GM18519 (cell line): ENCODE measurements around the gene KDM4B.
"Not testable (repeated sequence)": the region's sequence is repeated elsewhere in the genome, so short reads cannot be mapped to it uniquely, and the experiment has no call there.

Experiments
- ATAC-seq: cut with Tn5 transposase; IDR thresholded peaks from one replicate; pipeline ENCODE4 v1.9.1; 2021; ENCODE audit warnings: mild to moderate bottlenecking, moderate library complexity; ENCODE audit not compliant: unreplicated experiment, low FRiP score

The KDM4B gene

DNA sequence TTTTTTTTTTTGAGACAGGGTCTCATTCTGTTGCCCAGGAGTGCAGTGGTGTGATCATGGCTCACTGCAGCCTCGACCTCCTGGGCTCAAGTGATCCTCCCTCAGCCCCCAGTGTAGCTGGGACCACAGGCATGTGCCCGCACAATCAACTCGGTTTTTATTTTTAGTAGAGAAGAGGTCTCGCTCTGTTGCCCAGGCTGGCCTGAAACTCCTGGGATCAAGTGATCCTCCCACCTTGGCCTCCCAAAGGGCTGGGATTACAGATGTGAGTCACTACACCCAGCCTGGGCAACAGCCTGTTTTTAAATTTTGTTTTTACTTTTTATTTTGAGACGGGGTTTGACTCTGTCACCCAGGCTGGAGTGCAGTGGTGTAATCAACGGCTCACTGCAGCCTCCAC is 2.3 kb upstream of the KDM4B start:
- ATAC-seq, result no peak

DNA sequence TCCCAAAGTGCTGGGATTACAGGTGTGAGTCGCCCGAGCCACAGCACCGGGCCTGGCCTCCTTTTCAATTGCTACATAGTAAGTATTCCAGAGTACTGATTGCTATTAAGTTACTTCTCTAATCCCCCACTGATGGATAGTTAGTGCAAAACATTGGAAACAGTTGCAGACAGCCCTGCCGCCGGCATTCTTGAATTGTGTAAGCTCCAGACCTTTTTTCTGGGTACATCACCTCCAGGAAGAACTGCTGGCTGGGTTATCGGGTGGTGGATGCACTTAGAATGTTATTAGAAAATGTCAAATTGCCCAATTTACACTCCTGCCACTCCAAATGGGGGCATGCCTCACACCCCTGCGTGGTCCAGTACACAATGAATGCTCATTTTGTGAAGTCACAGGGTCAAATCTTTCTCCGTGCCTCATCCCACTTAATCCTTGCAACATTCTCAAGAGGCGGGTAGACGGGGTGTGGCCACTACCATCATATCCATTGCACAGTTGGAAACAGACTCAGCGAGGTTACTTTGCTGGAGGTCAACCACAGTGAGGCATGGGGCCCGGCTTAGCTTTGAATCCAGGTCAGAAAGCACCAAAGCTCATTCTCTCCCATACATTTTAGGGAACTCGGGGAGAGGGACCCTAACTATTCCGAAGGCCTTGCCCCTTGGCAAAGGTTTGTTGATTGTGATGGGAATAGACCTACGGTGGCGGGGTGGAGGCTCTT is 1.0 kb upstream of the KDM4B start:
- no peak for ATAC-seq

DNA sequence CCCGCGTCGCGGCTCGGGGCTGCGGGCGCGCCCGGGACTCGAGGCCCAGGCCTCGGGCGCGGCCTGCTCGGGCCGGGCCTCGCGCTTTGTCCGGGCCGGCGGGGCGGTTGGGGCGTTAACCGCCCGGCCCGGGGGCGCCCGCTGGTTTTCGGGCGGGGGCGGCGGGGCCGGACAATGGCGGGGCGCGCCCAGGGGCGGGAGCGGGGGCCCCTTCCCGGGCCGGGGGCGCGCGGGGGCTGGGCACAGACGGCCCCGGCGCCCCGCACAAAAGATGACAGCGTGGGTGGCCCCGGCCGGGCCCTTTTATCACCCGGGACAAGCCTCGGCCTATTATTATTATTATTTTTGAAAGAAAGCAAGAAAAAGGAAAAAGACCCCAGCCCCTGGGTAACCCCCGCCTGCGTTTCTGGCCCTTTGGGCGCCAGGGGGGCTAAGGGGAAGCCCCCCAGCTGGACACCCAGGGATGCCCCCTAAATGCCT is 419 bp downstream of the KDM4B start:
- ATAC-seq, result no peak

DNA sequence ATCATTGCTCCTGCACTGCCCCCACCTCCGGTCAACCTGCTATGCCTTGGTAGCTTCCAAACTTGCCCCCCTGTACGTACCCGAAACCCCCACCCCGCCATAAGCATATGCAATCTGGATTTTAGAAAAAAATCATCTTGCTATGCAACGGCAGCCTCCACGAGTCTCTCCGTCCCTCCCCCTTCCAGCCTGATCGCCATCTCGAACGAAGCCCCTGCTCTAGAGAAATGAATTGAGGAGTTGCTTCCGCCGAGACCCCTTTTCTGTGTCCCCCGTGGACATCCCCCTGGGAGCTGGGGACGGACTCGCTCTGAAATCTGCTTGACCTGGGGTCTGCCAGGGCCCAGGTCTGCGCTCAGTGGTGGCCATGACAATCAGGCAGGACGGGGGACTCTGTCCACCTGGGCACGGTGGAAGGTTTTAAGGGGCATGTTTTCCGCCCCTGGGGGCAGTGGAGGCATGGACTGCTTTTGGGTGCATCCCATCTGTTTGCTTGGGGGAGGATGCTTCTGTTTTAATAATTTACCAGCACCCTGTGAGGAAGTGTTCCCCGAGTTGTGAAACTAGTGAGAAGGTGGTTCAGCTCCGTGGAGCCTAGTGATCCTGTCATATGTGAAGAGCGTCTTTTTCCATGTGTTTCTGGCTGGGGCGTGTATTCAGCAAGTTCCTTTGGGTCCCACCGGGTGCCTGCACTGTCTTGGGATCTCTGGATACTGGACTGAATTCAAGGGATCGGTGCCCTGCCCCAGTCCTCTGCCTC is 1.0 kb downstream of the KDM4B start:
- ATAC-seq, result no peak

DNA sequence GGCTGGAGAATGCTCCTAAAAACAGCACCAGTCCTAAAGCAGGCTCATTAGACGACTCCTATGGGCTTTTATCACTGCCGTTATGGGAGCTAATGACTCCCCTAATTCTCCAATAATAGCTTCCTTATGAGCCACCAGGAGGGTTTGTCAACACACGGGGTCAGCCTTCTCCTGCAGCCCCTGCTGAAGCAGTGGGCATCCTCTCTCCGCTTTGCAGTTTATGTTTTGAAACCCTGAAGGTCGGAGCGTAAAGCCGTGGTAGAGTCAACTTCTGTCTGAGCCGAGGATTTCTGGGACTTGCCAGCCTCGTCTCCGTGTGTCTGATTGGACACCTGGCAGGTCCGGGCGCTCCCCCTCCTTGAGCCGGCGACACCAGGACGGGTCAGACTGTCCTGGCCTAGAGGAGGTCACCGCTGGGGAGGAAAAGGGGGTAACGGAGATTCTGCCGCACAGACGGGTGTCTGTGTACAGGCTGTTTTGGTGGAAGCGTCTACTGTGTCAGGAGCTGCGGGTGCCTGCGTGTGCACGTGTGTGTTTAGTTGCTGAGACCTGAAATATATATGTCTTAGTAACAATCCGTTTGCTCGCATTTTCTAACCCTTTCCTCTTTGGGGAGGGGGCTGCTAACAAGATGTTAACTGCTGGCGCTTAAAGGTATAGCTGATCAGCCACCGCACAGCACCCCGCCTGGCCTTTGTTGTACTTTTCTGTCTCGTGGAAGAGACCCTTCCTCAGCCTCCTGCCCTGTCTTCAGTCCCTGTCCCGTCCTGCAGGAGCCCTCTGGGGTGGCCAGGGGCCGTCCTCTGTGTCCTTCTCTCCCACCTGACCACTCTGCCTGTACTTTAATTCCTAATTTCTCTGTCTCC is 1.9 kb downstream of the KDM4B start:
- no peak for ATAC-seq

DNA sequence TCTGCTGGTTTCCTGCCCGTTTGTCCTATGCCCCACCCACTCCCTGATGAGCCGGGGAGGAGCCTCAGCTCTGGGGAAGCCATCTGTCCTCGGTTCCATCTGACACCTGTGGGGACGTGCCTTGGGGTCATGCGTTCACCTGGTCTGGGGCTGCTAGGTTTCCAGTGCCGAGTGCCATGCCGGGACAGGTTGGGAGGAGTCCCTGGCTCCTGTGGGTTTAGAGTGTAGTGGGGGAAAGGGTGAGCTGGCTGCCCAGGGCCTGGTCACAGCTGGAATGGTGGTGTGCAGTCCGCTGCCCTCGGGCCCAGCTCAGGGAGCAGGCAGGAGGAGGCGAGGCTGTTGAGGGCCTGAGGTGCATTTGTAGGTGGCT is 2.5 kb downstream of the KDM4B start:
- no peak for ATAC-seq

DNA sequence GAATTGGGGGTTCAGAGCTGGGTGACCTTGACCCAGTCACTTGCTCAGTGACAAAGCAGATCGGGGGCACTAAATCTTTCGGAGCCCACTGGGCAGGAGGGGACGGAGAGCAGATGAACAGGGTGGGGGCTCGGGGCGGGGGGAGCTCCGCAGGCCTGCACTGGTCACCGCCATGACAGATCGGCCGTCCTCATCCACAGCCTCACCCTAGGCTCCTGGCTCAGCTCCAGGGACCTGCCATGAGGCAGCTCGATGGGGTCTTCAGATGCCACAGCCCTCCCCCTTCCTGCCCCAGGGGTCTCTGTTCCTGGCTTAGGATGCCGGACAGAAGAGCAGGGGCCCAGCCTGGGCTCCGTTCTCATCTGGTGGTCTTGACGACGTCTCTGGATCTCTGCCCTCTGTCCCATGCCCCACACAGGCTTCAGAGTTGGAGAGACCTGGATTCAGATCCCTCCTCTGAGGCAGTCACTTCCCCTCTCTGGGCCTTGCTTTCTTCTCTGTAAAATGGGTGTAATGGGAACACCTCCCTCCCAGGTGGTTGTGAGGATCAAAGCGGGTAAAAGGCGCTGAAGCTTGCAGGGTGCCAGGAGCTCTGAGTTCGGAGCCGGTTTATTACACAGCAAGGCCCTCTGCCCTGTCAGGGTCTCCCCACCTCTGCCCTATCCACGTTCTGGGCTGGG is 3.0 kb downstream of the KDM4B start:
- ATAC-seq, result no peak

DNA sequence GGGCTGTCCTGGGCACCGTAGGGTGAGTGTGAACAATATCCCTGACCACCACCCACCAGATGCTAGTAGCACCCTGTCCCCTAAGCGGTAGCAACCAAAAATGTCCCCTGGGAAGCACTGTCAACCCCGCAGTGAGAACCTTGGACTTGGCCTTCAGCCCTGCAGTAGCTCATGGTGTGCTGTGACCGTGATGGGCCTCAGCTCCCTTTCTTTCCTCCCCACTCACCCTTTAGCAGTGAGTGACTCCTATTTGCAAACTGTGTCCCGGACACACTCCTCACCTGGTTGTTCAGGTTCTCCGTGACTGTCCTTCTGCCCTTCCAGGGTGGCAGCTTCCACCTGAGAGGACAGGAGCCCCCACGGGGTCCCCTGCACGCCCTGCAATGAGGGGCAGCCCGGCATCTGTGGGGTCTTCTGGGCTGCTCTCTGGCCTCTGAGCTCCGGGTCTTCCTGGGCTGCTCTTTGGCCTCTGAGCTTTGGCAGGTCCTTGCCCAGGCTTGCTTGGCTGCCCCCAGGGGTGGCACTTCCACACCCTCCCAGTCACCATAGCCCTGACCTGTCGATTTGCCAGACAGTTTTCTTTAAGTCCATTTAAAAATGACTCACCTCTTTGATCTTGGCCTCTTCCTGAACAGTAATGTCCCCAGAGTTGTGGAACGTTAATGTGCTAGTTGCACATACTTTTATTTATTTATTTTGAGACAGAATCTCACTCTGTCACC is 3.8 kb downstream of the KDM4B start:
- no peak for ATAC-seq

DNA sequence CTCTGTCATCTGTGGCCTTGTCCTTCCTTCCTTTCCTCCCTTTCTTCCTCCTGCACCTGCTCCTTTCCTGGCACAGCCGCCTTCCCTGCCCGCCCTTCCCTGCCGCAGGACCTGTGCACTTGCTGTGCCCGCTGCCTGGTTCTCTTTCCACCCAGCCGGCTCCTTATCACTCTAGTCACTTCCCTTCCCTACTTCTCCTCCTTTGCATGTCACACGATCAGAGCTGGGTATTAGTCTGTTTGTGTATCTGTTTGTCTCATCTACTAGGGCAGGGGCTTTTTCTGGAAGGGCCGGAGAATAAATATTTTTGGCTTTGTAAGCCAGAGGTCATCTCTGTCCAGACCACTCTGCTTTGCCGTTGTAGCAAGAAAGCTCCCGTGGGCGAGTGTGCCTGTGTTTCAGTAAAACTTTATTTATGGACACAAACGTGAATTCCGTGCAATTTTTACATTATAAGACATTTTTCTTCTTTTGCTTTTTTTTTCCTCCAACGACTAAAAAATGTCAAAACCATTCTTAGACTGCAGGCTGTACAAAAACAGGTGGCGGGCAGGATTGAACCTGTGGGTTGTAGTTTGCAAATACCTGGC is 6.1 kb downstream of the KDM4B start:
- no peak for ATAC-seq

DNA sequence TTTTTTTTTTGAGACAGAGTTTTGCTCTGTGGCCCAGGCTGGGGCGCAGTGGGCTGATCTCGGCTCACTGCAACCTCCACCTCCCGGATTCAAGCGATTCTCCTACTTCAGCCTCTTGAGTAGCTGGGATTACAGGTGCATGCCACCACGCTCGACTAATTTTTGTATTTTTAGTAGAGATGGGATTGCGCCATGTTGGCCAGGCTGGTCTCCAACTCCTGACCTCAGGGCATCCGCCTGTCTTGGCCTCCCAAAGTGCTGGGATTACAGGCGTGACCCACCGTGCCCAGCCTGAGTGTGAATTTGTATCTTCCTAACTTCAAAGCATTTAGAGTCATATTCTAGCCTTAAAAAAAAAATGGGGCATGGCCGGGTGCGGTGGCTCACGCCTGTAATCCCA is 6.7 kb downstream of the KDM4B start:
- not testable (repeated sequence) for ATAC-seq

DNA sequence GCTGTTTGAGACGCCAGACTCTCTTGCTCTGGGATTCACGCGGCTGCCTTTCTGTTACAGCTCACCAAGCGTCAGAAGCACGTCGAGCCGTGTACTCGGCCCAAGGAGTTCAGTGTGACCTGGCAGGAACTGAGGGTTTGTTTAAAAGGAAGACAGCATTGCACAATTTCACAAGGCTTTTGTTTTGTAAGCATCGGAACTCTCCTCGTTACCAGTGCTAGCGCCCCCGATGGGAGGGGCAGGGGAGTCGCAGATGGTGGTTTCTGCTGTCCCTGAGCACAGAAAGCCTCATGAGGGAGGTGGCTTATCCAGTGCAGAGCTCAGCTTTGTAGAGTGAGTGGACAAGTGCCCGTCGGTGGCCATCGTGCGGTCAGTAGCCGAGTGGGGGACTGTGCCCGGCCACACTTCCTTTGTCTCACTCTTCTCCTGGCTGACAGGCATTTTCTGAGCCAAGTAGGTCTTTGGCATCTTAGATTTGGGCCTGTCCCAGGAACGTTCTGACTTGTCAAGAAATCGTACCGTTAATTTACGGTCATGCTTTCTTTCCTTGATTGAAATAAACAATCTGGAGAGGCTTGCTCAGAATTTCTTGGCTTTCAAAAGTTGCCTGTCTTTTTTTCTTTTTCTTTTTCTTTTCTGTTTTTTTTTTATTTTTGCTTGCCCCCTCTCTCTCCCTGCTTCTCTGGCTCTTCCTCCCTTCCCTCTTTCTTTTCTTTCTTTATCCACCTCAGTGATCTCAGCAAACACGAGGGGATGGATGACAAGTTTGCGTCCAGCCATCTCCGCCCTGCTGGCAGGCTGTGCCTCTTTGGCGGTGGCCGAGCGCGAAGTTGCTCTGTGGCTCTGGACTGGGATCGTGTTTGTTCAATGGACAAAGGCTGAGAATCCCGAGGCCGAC is 7.7 kb downstream of the KDM4B start:
- no peak for ATAC-seq

DNA sequence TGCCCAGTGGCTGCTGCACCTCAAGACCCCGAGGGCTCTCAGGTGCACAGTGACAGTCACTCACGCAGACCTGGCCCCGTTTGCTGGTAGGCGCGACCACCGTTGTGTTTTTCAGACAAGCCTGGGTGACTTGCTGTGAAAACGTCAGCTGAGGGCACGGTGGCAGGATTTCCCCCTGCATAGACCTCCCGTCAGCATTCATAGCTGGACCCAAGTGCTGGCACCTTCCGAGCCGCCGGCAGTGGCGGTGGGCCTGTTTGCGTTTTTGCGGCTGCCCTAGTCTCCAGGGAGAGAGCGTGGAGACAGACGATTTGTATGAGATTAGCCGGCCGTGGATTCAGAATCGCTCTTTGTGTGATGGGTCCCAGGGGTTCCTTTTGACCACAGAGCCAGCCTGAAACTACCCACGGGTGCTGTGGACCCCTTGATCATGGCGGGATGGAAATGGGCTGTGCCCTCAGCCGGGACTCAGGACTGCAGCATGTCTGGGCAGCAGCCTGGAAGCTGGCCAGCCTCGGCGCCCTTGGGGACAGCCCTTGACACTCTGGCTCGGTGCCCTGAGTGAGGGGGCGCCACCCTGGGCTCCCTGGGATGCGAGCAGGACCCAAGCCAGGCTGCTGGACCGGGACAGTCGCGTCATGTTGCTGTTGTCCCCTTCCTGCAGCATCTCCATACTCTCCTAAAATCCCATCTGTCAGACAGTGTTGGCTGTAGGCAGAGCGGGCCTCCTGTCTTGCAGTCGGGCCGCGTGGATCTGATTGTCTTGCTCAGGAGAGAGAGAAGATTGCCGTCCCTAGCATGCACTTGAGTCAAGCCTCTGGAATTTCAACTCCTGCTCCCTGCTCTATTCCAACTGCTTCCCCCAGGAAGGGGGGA is 8.6 kb downstream of the KDM4B start:
- ATAC-seq, result no peak

DNA sequence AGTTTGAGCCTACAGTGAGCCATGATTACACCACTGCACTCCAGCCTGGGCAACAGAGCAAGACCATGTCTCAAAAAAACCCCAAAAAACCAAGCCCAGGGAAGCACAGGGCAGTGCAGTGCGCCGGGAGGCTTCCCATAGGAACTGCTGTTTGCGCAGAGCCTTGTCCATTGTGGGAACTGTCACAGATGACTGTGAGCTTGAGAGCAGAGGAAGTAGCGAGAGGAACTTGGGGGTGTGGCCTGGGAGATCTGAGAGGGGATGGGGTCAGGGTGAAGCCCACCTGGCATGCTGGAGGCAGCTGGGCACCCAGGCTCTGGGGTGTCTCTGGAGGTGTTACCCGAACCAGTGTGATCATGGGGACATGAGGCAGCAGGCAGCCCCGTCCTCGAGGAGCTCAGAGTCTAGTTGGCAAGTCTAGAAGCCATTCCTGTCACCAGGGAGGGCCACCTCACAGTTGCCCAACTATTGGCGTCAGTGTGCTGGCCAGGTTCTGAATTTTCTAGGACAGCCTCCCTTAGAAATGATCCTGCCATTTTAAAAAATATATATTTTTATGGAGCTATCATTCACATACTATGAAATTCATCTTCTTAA is 10.4 kb downstream of the KDM4B start:
- no peak for ATAC-seq

DNA sequence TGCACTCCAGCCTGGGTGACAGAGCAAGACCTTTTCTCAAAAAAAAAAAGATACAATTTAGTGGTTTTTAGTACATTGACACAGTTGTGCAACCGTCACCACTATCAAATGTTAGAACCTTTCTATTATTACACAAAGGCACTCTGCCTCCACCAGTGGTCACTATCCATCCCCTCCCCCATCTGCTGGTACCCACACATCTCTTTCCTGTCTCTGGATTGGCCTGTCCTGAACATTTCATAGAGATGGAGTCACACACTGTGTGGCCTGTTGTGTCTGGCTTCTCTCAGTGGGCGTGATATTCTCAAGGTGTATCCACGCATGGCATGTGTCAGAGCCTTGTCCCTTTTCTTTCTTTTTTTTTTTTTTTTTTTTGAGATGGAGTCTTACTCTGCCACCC is 11.2 kb downstream of the KDM4B start:
- no peak for ATAC-seq

DNA sequence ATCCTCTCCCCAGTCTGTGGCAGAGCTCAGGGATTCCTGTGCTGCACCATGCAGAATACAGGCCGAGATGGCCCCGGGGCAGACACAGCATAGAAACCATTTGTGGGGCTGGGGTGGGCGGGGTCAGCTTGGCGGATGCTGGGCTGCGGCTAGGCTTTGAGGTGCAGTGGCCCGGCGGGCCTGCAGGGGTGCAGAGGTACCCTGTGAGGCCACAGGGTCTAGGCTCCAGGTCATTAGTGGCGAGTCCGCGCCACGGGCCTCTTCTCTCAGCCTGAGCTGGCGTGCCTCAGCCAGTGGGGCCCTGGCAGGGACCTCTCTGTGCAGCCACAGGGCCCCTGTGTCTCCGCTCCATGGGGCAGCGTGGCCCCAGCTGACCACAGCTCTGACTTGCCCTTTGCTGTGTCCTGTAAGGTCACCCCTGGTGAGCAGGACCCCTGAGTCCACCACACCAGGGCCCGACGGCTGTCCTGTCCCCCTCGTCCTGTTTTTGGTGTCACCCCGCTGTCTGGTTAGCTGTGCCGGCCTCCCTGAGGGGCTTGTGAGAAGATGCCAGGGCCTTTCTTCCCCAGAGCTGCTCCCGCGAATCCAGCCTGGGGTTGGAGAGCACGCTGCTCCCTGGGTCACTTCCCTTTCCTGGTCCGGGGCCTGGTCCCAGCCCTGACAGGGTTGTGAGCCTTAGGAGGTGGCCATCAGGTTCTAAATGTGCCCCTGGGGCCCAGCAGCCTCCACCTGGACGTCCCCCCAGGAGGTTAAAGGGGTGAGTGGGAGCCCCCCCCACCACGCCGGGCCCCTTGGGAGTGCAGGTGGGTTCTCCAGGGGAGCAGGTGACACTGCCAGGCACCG is 12.1 kb downstream of the KDM4B start:
- no peak for ATAC-seq

DNA sequence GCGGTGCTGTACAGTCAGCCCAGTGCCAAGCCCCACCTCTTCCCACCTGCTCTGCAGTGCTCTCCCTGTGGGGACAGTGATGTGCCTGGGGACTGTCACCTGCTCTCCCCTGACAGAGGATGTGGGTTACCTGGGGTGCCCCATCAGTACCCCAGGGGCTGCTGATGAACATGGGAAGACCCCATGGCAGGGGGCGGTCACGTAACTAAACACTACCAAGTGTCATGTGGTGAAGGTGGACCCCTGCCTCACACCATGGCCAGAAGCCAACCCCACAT is 12.7 kb downstream of the KDM4B start:
- ATAC-seq, result no peak
